NB4 (cell line): ENCODE measurements around the gene TMED1.

ENCODE experiments used
- DNase-seq: peaks from one replicate; pipeline ENCODE4 v3.0.0; 2010; ENCODE audit warnings: low read depth
- H3K4me3 ChIP-seq: one replicate; pipeline ENCODE4 v1.5.1; 2011; ENCODE audit warnings: mild to moderate bottlenecking, low read depth, low read length, moderate library complexity
- MYC ChIP-seq: IDR thresholded peaks from 2 replicates; pipeline ENCODE4 v1.6.1; 2011; ENCODE audit warnings: low read depth, low read length
- POLR2A ChIP-seq: IDR thresholded peaks from 2 replicates; pipeline ENCODE4 v1.6.1; 2011; ENCODE audit warnings: mild to moderate bottlenecking; ENCODE audit not compliant: insufficient read length; ENCODE audit errors: extremely low read depth
- TF ChIP-seq, protein P1 (sequence below): IDR thresholded peaks from 2 replicates; pipeline ENCODE4 v1.6.1; 2011; ENCODE audit warnings: low read depth, low read length
- TF ChIP-seq, protein P2 (sequence below): IDR thresholded peaks from one replicate; pipeline ENCODE4 v1.5.1; 2012; ENCODE audit warnings: low read depth, low read length

TMED1 gene

DNA sequence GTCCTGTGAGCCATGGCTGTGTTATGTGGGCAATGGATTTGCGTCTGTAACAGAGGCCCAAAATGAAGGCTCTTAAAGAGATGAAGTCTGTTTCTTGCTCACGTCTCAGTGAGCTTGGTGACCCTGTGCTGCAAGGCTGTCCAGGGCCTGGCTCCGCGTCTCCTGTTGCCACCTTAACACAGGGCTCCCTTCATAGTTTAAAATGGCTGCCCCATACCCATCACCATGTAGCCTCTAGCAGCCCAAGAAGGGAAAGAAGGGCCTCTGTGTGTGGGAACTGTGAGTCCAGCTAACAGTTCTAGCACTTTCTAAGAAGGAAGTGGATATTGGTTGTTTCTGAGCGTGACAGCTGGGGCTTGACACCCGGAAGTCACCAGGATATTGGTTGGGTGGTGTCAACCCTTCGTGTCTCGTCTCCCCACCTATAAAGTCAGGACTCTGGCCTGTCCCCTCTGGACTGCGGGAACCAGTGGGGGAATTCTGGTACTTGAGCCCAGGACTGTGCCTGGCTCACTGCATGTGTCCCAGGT is 20.9 kb downstream of the TMED1 start:
- no peak overlapping the region for H3K4me3 ChIP-seq
- TF ChIP-seq, protein P1, sequence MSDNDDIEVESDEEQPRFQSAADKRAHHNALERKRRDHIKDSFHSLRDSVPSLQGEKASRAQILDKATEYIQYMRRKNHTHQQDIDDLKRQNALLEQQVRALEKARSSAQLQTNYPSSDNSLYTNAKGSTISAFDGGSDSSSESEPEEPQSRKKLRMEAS, result no peak
- no peak for TF ChIP-seq POLR2A
- TF ChIP-seq, protein P2, sequence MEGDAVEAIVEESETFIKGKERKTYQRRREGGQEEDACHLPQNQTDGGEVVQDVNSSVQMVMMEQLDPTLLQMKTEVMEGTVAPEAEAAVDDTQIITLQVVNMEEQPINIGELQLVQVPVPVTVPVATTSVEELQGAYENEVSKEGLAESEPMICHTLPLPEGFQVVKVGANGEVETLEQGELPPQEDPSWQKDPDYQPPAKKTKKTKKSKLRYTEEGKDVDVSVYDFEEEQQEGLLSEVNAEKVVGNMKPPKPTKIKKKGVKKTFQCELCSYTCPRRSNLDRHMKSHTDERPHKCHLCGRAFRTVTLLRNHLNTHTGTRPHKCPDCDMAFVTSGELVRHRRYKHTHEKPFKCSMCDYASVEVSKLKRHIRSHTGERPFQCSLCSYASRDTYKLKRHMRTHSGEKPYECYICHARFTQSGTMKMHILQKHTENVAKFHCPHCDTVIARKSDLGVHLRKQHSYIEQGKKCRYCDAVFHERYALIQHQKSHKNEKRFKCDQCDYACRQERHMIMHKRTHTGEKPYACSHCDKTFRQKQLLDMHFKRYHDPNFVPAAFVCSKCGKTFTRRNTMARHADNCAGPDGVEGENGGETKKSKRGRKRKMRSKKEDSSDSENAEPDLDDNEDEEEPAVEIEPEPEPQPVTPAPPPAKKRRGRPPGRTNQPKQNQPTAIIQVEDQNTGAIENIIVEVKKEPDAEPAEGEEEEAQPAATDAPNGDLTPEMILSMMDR, result no peak
- TF ChIP-seq MYC, result no peak
- no peak for DNase-seq

DNA sequence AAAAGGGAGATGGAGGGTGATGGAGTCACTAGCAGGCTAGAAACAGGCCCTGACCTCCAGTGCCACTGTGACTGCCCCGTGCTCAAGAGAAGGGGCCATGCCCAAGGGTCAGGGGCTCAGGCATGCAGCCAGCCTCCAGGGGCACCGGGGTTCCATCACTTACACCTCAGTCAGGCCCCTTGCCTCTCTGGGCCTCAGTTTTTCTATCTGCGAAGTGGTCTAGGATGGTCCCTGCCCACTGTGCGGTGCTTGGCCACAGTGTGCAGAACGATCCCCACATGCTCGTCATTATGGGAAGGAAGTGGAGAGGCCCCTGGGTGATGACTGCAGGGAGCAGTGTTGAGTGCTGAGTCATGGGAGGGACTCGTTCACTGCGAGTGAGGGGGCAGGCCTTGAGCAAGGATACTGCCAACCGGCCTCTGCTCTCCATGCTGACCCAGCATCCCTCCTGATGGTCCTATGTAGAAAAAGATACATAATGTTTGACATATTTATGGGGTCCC is 23.1 kb downstream of the TMED1 start:
- TF ChIP-seq, protein P2, result no peak
- TF ChIP-seq, protein P1, result peak; percentile 87
- TF ChIP-seq MYC, result peak; percentile 86
- DNase-seq, result peak; percentile 94

DNA sequence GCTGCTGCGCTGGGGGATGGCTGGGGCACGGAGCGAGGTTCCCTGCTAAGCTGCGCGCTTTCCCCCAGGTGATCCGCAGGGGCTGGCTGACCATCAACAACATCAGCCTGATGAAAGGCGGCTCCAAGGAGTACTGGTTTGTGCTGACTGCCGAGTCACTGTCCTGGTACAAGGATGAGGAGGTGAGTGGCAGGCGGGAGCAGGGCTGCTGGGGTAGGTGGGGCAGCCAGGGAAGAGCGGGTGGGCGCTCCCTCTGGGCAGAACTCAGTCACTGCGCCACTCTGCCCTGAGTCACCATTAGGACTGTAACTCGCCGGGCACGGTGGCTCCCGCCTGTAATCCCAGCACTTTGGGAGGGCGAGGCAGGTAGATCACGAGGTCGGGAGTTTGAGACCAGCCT is 23.8 kb downstream of the TMED1 start:
- TF ChIP-seq, protein P1, result no peak
- TF ChIP-seq POLR2A, result no peak
- TF ChIP-seq MYC, result no peak
- TF ChIP-seq, protein P2, result no peak
- no peak overlapping the region for H3K4me3 ChIP-seq
- DNase-seq, result peak; percentile 46

More for the DNA sequence above, 23.1 kb downstream of the TMED1 start:
- no peak overlapping the region for H3K4me3 ChIP-seq

DNA sequence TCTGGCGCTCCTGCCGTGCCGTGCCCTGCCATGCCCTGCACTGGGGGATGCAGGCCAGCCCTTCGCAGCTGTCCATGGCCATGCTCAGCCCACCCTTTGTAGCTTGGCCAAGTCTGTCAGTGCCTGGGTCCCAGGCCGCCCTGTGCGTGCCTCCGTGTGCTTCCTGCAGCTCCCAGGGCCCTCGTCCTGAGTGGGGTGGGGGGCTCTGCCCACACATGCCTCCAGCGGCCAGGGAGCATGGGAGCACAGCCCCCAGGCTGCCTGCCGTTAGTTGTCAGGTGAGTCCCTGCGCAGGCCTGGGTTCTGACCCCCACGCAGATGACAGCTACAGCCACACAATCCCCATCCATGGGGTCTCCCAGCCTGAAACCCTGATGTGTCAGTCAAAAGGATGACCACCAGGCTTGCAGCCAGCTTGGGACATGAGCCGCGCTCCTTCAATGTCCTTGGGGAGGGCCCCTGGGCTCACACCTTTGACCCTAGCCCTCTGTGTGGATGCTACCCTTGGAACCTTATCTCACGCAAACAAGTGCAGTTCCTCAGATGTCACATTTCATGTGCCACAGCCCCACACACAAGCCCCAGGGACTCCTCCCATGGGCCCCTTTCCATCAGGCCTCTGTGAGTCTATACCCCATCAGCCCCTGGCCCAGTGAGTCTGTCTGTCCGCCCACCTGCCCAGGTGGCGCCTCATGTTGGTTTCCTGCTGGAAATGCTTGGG is 24.5 kb downstream of the TMED1 start:
- no peak overlapping the region for H3K4me3 ChIP-seq
- no peak for DNase-seq
- TF ChIP-seq, protein P1, result no peak
- TF ChIP-seq, protein P2, result no peak
- TF ChIP-seq MYC (no peak), POLR2A (no peak)

DNA sequence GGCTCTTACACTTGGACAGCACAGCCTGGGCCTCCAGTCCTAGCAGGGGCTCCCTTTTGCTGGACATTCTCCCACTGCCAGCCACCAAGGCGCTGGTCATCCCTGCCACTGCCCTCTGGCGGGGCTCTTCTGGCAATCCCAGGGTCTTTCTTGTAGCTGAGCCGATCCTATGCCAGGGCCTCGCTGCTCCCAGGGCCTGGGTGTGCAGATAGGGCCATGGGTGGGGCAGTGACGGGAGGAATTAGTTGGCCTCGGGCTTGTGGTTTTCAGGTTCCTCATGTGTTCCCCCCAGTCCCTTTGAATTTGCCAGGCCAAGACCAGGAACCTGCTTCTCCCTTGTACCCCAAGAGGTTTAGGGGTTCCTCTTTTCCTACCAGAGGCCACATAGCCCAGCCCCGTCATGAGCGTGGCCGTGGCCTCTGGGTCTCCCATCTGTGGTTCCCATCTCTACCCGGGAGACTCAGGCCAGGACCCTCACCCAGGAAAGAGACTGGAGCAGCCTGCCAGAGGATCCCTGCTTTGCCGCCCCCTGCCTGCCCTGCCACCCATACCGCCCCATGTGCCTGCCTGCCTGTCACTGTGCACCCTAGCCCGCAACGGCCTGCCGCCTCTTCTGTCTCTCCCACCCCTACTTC is 26.2 kb downstream of the TMED1 start:
- peak; percentile 75 for DNase-seq
- no peak overlapping the region for H3K4me3 ChIP-seq
- TF ChIP-seq, protein P2, result no peak
- TF ChIP-seq MYC (no peak), POLR2A (no peak)
- TF ChIP-seq, protein P1, result no peak
